NCI-H226 (cell line): Measurements from ENCODE around the gene ANXA6.

ENCODE experiments used
- DNase-seq: peaks from one replicate; pipeline ENCODE4 v3.0.0-alpha.2; 2015

The ANXA6 gene

GRCh38 chr5:151151263-151151660 lies 6.3 kb downstream of the ANXA6 start:
- no peak for DNase-seq

DNA sequence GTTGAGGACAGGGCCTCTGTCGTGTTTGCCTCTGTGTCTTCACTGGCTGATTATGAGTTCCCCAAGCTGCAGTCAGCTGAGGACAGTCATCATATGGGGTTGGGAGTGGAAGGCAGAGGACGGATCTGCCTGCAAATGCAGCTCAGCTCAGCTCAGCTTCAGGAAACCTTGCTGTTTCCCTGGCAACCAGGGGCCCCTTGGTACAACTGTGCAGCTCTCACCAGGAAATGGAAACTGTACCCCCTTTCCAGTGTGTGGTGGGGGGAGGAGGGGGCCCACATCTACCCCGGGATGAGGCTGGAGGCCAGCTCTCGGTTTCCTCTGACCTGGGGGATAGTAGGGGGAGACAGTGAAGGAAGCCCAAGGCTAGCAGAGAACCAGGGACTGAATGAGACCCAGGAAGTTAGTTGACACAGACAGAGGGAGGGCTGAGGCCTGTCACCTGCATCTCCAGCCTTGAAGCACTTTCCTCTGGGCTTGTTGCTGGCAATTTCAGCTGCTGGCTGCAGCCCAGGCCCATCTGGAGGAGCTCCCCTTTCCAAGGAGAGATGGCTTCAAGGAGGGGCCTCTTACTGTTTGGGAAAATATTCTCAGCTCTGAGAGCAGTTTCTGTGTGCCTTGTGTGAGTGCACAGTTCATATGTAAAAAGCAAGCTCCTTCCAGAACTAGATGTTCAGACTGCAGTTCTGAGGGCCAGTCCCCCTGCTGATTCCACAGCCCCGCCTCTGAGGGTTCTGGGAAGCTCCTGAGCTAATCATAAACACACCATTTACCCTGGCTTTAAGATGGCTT lies 6.9 kb downstream of the ANXA6 start:
- DNase-seq: no peak

DNA sequence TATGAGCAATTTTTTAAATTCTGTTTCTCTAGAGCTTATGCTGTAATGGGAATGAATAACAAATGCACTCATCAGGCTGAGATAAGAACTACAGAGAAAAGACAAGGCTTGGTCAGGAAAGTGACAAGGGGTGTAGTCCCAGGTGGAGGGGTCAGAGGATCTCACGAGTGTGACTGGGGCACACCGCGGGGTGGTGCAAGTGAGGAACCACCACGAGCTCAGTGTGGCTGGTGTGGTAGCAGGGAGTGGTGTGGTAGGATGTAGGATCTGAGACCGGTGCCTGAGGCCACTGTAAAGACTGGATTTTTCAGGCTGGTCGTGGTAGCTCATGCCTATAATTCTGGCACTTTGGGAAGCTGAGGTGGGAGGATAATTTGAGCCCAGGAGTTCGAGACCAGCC lies 9.0 kb downstream of the ANXA6 start:
- DNase-seq: no peak

DNA sequence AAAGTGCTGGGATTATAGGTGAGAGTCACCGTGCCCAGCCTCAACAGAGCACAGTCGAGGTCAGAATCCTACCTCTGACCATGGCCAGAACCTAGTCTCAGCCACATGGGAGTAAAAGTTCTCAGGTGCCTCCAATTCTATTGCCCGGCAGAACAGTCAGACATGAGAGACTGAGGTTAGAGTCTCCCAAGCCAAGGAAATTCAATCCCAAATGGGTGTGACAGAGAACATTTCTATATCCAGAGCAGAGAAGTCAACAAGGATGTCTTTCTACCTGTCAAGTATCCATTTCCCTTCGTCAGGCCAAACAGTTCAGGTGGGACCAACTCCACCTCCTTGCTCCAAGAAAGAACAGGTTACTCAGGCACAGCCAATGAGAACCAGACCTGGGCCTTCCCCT lies 10.5 kb downstream of the ANXA6 start:
- no peak for DNase-seq

GRCh38 chr5:151146061-151146460 lies 11.5 kb downstream of the ANXA6 start:
- no peak for DNase-seq

DNA sequence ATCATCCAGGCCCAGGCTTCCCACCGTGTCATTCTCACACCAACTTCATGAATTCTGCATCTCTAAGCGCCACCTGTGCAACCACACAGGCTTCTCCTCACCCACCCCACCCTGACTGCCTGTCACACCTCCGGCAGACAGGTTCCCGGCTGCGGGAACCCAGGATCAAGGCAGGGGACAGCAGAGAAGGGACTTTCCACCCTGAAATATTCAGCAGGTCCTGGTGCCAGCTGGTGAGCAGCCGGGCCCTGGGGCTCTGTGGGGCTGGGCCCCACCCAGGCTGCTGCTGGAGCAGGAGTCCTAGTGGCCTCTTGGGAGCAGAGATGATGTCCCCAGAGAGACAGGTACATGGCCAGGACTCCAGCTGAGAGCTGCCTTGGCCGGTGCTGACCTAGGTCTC lies 12.7 kb downstream of the ANXA6 start:
- DNase-seq: no peak

GRCh38 chr5:151144275-151144674 lies 13.3 kb downstream of the ANXA6 start:
- no peak for DNase-seq

DNA sequence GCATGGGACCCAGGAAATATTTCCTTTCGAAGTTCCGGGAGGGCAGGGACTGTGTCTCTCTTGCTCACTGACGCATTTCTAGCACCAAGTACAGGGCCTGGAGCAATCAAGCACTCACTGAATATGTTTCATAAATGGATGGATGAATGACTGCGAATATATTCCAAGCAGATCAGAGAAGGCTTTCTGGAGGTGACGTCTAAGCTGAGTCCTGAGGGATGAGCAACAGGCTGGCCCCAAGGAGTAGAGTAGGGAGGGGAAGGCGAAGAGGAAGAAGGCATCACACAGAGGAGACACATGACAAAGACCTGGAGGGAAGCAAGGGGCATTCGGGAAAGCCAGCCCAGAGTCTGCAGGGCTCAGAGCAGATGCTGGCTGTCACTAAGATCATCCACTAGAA lies 13.9 kb downstream of the ANXA6 start:
- no peak for DNase-seq

- no peak for DNase-seq
Measured at GRCh38 chr5:151142933-151143332, 14.6 kb downstream of the ANXA6 start.

DNA sequence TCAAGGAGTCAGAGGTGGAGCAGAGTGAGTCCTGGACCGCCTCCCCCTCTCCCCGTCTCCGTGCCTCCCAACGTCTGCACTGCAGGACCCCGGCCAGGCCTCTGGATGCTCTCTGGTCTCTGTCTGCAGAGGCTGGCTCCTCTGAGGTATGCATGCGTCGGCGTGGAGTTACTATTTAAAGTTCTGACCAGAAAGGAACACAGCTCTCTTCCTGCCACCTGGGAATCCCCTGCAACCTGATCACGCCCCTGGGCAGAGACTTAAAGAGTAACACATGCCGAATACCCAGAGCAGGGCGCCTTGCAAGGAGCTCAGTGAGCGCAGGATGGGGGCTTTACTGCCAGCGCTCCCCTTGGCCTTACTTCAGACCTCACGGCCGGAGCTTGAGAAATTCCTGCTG lies 16.0 kb downstream of the ANXA6 start:
- no peak for DNase-seq

DNA sequence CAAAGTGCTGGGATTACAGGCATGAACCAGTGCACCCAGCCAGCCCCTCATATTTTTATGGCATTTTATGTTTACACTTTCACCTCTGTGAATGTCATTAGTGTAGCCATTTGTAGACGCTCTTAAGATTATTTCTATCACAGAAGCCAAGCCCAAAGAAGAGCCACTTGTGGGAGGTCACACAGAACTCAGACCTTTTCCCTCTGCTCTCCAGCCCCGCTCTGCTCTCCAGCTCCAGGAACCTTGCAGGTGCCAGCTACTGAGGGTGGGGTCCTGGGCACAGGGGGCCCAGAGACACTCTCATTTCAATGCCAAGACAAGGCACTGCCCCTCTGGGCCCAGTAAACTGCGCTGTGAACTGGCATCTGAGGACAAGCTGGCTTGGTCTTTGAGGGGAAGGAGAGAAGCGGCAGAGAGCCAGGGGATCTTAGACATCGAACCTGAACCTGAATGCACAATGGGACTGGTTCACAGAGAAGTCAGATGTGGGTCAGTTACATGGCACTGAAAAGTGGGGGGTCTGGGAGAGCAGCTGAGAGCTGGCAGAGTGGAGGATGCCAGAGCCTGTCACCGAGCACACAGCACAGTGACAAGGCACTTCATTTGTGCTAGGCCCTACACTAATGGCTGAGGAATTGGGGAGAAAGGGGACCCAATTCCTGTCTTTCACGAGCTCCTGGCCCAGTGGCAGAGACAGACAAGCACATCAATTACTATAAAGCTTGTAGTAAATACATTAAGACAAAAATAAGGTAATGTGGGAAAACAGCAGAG lies 16.7 kb downstream of the ANXA6 start:
- DNase-seq: no peak

GRCh38 chr5:151139646-151140045 lies 17.9 kb downstream of the ANXA6 start:
- DNase-seq: no peak

DNA sequence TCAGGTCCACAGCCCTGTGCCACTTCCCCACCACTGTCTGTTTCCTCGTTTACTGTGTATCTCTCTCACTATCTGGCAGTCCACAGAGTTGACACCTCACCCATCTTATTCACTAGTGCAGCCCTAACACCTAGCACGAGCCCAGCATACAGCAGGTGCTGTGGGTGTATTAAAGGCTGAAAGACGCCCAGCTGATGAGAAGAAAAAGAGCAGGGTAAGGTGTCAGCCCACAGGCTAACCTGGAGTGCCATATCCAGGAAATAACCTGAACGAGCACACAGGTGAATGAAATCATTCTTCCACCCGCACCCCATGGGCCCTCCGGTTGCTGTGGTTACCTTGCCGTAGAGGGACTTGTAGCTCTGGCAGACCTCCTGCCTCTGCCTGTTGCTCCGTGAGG lies 18.6 kb downstream of the ANXA6 start:
- no peak for DNase-seq

GRCh38 chr5:151138114-151138513 lies 19.5 kb downstream of the ANXA6 start:
- DNase-seq: no peak

DNA sequence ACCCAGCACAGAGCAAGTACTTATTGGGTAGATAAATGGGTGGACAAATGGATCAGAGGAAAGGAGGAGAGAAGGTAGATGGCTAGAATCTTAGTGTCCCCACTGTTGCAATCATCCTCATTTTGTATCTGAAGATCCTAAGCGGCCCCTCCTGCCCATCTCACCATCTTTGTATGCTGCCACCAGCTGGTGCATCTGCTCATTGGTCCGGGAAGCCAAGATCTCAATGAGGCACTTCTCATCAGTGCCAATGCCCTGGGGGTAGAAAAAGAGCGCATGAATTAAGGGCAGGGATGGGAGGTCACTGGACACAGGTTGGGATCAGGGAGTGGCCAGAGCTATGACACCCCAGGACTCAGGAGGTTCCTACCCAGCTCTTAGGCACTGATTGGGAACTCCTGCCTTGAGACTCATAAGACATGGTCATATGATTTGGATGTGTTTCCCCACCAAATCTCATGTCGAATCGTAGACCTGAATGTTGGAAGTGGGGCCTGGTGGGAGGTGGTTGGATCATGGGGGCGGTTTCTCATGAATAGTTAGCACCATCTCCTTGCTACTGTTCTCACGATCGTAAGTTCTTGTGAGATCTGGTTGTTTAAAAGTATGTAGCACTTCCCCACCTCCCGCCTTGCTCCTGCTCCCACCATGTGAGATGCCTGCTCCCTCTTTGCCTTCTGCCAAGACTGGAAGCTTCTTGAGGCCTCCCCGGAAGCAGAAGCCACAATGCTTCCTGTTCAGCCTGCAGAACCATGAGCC lies 20.3 kb downstream of the ANXA6 start:
- DNase-seq: no peak

- DNase-seq: no peak
Measured at GRCh38 chr5:151134228-151134627, 23.4 kb downstream of the ANXA6 start.

GRCh38 chr5:151132963-151133362 lies 24.6 kb downstream of the ANXA6 start:
- DNase-seq: no peak

- no peak for DNase-seq
Measured at GRCh38 chr5:151130922-151131891, 26.4 kb downstream of the ANXA6 start.

- no peak for DNase-seq
Measured at GRCh38 chr5:151130235-151130921, 27.2 kb downstream of the ANXA6 start.

- DNase-seq: no peak
Measured at GRCh38 chr5:151128817-151129216, 28.8 kb downstream of the ANXA6 start.

- no peak for DNase-seq
Measured at GRCh38 chr5:151127926-151128325, 29.7 kb downstream of the ANXA6 start.

GRCh38 chr5:151126199-151126645 lies 31.4 kb downstream of the ANXA6 start:
- peak; percentile 29 for DNase-seq
